K562 (cell line): ENCODE results near the gene IRAG1. TPM values are rescaled to one million over a fixed set of nuclear protein-coding genes. Genes with fewer than 3 reads are reported as not detected.

Experiments used
- ATF2 ChIP-seq: sonication (generic); formaldehyde crosslinking; IDR thresholded peaks from 2 replicates; pipeline ENCODE4 v1.8.1; 2022; ENCODE audit warnings: missing genetic modification reagents
- BRCA1 ChIP-seq, 2 experiments: fragments of 450-650 bp in 1 of 2; sonication (generic) in 1 of 2; formaldehyde crosslinking in 1 of 2; IDR thresholded peaks; 2 replicates each; pipeline versions ENCODE4 v1.5.0 to v1.6.1; 2017 to 2020; ENCODE audit warnings: mild to moderate bottlenecking in 1 of 2, missing genetic modification reagents in 1 of 2
- GABPA ChIP-seq: fragments of 200-800 bp; sonication (Bioruptor generic); conservative IDR thresholded peaks from 2 replicates; pipeline ENCODE4 v1.6.1; 2016; ENCODE audit warnings: low read depth, missing genetic modification characterization, missing compliant biosample characterization
- KLF10 ChIP-seq: fragments of 250-450 bp; sonication (Bioruptor Pico); IDR thresholded peaks from 2 replicates; pipeline ENCODE4 v1.6.1; 2021; ENCODE audit warnings: matching md5 sums
- MEIS2 ChIP-seq: fragments of 450-650 bp; IDR thresholded peaks from 2 replicates; pipeline ENCODE4 v1.6.1; 2014; ENCODE audit warnings: mild to moderate bottlenecking; ENCODE audit not compliant: partially characterized antibody
- NCOA6 ChIP-seq: fragments of 450-650 bp; IDR thresholded peaks from 2 replicates; pipeline ENCODE4 v1.6.1; 2017; ENCODE audit warnings: mild to moderate bottlenecking
- POLR3G ChIP-seq: IDR thresholded peaks from 2 replicates; pipeline ENCODE4 v1.6.1; 2011; ENCODE audit not compliant: insufficient read length, insufficient replicate concordance; ENCODE audit errors: extremely low read depth
- RFX1 ChIP-seq: fragments of 450-650 bp; IDR thresholded peaks from 2 replicates; pipeline ENCODE4 v1.6.1; 2016; ENCODE audit warnings: mild to moderate bottlenecking, moderate library complexity
- STAT5A ChIP-seq: IDR thresholded peaks from 2 replicates; pipeline ENCODE4 v1.6.1; 2012; ENCODE audit warnings: low read length, inconsistent platforms, borderline replicate concordance
- TAF1 ChIP-seq: IDR thresholded peaks from 2 replicates; pipeline ENCODE4 v1.6.1; 2011; ENCODE audit warnings: mild to moderate bottlenecking, low read length, moderate library complexity; ENCODE audit not compliant: insufficient read depth, control insufficient read depth, severe bottlenecking; ENCODE audit errors: extremely low read depth
- YY1 ChIP-seq, 3 experiments: IDR thresholded peaks; 2 replicates each; pipeline ENCODE4 v1.6.1; 2011; ENCODE audit warnings: low read length in 2 of 3, mild to moderate bottlenecking in 2 of 3, moderate library complexity in 2 of 3, borderline replicate concordance in 1 of 3, control low read depth in 1 of 3, low read depth in 1 of 3; ENCODE audit not compliant: insufficient read depth in 3 of 3, insufficient replicate concordance in 2 of 3, control insufficient read depth in 1 of 3, insufficient read length in 1 of 3; ENCODE audit errors: extremely low read depth in 1 of 3
- ZNF124 ChIP-seq: sonication (generic); formaldehyde crosslinking; IDR thresholded peaks from 2 replicates; pipeline ENCODE4 v1.8.1; 2022; ENCODE audit warnings: missing genetic modification reagents
- ZNF253 ChIP-seq: fragments of 250-450 bp; sonication (Bioruptor Pico); conservative IDR thresholded peaks from 2 replicates; pipeline ENCODE4 v1.6.1; 2021; ENCODE audit warnings: mild to moderate bottlenecking
- ZNF778 ChIP-seq: fragments of 450-650 bp; formaldehyde crosslinking; IDR thresholded peaks from 2 replicates; pipeline ENCODE4 v1.4.0; 2020; ENCODE audit warnings: mild to moderate bottlenecking, moderate library complexity
- polyA plus RNA-seq, 8 experiments: library from polyadenylated mRNA; depleted of rRNA in 4 of 8; stranded (reverse) in 5 of 8; unstranded in 3 of 8; fragments of >200 nt; fragmentation: Nextera tagmentation in 2 of 8; fragmentation: Illumina TruSeq in 1 of 8; extraction: Ambion mirVana in 2 of 8; extraction: Trizol in 1 of 8; gene quantifications; 2 replicates each; pipeline versions ENCODE4 v1.2.1 to v1.2.3, GENCODE V29; 2011 to 2014; ENCODE audit warnings: inconsistent platforms in 1 of 8, missing spikeins in 1 of 8
- total RNA-seq, 7 experiments: library from RNA; depleted of rRNA in 6 of 7; stranded (reverse); fragments of >200 nt in 6 of 7; fragmentation: Illumina TruSeq in 2 of 7; extraction: Trizol in 2 of 7; gene quantifications; 2 replicates each; pipeline versions ENCODE4 v1.2.1 to v1.2.3, GENCODE V29; 2011 to 2021; ENCODE audit warnings: low replicate concordance in 1 of 7
- TF ChIP-seq, protein P1 (sequence below): fragments of 450-650 bp; IDR thresholded peaks from 2 replicates; pipeline ENCODE4 v1.6.1; 2016; ENCODE audit warnings: low read depth
- TF ChIP-seq, protein P2 (sequence below): sonication (generic); formaldehyde crosslinking; IDR thresholded peaks from 2 replicates; pipeline ENCODE4 v1.8.1; 2023; ENCODE audit warnings: mild to moderate bottlenecking, missing genetic modification reagents

IRAG1 gene
- total and polyA plus RNA-seq, 9 of the 15 experiments (the other 6 are each of a cell fraction or from before 2014, with no cell fraction given), result 0.01 to 0.22 (median 0.09) TPM; not detected in 1

DNA sequence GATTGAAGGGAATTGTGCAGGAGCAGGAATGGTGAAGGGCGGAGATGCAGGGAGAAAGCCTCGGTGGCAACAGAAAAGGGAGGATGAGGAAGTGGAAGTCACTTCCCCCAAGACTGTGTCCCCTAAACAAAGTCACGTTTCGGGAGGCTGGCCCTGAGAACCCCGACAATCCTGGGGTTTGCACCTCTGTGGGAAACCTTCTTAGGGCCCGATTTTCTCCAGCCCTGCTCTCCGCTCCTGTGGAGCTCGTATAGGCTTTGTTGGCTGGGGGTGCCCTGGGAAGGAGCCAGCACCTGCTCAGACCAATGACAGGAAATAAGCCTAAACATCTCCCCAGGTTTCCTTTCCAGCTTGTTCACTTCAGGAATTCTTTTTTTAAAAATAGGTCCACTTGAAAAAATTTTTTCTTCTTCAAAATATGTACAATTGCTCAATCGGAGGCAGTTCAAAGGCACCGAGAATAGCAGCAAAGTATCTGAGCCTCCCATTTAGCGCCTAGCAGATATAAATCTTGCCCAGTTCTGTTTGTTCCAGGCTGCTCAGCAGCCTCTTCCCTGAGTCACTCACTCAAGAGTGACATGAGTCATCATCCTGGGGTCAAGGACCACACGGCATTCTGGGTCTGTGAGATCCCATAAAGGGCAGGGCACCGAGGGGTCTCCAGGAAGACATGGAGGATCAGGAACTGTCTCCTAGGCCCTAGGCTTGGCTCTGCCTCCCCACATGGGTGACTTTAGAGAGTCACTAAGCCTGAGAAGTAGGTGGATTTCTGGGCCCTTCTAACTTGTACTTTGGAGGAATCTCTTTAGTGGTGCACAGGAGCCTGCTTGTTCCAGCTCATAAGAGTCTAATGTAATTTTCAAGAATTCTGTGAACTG, 34.0 kb downstream of the IRAG1 start (continued):
- TF ChIP-seq, protein P1, sequence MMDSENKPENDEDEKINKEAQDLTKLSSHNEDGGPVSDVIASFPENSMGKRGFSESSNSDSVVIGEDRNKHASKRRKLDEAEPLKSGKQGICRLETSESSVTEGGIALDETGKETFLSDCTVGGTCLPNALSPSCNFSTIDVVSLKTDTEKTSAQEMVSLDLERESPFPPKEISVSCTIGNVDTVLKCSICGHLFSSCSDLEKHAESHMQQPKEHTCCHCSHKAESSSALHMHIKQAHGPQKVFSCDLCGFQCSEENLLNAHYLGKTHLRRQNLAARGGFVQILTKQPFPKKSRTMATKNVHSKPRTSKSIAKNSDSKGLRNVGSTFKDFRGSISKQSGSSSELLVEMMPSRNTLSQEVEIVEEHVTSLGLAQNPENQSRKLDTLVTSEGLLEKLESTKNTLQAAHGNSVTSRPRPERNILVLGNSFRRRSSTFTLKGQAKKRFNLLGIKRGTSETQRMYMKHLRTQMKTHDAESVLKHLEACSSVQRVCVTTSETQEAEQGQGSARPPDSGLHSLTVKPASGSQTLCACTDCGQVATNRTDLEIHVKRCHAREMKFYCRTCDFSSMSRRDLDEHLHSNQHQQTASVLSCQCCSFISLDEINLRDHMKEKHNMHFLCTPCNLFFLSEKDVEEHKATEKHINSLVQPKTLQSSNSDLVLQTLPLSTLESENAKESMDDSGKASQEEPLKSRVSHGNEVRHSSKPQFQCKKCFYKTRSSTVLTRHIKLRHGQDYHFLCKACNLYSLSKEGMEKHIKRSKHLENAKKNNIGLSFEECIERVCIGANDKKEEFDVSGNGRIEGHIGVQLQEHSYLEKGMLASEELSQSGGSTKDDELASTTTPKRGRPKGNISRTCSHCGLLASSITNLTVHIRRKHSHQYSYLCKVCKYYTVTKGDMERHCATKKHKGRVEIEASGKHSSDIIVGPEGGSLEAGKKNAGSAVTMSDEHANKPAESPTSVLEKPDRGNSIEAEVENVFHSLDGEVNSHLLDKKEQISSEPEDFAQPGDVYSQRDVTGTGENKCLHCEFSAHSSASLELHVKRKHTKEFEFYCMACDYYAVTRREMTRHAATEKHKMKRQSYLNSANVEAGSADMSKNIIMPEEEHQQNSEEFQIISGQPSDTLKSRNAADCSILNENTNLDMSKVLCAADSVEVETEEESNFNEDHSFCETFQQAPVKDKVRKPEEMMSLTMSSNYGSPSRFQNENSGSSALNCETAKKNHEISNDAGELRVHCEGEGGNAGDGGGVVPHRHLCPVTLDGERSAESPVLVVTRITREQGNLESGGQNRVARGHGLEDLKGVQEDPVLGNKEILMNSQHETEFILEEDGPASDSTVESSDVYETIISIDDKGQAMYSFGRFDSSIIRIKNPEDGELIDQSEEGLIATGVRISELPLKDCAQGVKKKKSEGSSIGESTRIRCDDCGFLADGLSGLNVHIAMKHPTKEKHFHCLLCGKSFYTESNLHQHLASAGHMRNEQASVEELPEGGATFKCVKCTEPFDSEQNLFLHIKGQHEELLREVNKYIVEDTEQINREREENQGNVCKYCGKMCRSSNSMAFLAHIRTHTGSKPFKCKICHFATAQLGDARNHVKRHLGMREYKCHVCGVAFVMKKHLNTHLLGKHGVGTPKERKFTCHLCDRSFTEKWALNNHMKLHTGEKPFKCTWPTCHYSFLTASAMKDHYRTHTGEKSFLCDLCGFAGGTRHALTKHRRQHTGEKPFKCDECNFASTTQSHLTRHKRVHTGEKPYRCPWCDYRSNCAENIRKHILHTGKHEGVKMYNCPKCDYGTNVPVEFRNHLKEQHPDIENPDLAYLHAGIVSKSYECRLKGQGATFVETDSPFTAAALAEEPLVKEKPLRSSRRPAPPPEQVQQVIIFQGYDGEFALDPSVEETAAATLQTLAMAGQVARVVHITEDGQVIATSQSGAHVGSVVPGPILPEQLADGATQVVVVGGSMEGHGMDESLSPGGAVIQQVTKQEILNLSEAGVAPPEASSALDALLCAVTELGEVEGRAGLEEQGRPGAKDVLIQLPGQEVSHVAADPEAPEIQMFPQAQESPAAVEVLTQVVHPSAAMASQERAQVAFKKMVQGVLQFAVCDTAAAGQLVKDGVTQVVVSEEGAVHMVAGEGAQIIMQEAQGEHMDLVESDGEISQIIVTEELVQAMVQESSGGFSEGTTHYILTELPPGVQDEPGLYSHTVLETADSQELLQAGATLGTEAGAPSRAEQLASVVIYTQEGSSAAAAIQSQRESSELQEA, result no peak
- peak; percentile 88 for TF ChIP-seq MEIS2
- TF ChIP-seq GABPA (tag), result peak; percentile 43
- no peak for TF ChIP-seq ATF2 (CRISPR knock-in tag)
- no peak for TF ChIP-seq RFX1
- TF ChIP-seq ZNF253 (CRISPR knock-in tag), result no peak
- no peak for TF ChIP-seq KLF10 (CRISPR knock-in tag)
- no peak for TF ChIP-seq ZNF124 (CRISPR knock-in tag)
- TF ChIP-seq TAF1, result no peak
- TF ChIP-seq, protein P2, sequence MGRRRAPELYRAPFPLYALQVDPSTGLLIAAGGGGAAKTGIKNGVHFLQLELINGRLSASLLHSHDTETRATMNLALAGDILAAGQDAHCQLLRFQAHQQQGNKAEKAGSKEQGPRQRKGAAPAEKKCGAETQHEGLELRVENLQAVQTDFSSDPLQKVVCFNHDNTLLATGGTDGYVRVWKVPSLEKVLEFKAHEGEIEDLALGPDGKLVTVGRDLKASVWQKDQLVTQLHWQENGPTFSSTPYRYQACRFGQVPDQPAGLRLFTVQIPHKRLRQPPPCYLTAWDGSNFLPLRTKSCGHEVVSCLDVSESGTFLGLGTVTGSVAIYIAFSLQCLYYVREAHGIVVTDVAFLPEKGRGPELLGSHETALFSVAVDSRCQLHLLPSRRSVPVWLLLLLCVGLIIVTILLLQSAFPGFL, result no peak
- TF ChIP-seq NCOA6, result no peak
- no peak for TF ChIP-seq BRCA1 (IDR thresholded peaks at IDR 0.05)
- no peak for TF ChIP-seq BRCA1 (CRISPR knock-in tag; IDR thresholded peaks at IDR 0.05)
- TF ChIP-seq STAT5A, result no peak
- TF ChIP-seq POLR3G, result no peak
- no peak for TF ChIP-seq ZNF778 (CRISPR knock-in tag)
- peak in 1 of 3 experiments; percentile 24 for TF ChIP-seq YY1 (IDR thresholded peaks at IDR 0.05; ENCODE audit: borderline replicate concordance in 1 of 3, control insufficient read depth in 1 of 3, extremely low read depth in 1 of 3, insufficient read depth in 3 of 3, insufficient read length in 1 of 3, insufficient replicate concordance in 2 of 3, low read depth in 1 of 3, low read length in 2 of 3)
